ENCODE measurements around the gene HHLA2. TPM values are rescaled to one million over a fixed set of nuclear protein-coding genes. Genes with fewer than 3 reads are reported as not detected.

The HHLA2 gene
- total RNA-seq, 2 donors from 2014 or later: 57.9 to 192 TPM

DNA sequence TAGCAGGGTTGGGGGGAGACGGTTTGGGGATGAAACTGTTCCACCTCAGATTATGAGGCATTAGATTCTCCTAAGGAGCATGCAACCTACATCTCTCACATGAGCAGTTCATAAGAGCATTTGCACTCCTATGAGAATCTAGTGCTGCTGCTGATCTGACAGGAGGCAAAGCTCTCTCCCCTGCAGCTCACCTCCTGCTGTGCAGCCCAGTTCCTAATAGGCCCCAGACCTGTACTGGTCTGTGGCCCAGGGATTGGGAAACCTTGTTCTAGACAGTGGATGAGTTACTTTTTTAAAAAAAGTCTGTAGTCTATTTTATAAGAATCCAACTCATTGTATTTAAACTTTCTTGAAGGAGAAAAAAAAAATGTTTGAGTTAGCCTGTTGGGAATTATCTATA lies 100.0 kb downstream of the HHLA2 start:
- no peak for DNase-seq
- Histone ChIP-seq H3K4me1 (no peaks in the 10 kb centered on the region), H3K27ac (no peak overlapping the region), H3K4me3 (no peak overlapping the region), H3K9me3 (no peaks in the 10 kb centered on the region), H3K27me3 (no peaks in the 10 kb centered on the region), H3K36me3 (no peaks in the 10 kb centered on the region), H3K9ac (ENCODE audit: low read depth in 2 of 2, low read length in 2 of 2) (no peak overlapping the region)
- intact Hi-C loops (cut with DNase I): no loop called here
- TF ChIP-seq, protein P1, sequence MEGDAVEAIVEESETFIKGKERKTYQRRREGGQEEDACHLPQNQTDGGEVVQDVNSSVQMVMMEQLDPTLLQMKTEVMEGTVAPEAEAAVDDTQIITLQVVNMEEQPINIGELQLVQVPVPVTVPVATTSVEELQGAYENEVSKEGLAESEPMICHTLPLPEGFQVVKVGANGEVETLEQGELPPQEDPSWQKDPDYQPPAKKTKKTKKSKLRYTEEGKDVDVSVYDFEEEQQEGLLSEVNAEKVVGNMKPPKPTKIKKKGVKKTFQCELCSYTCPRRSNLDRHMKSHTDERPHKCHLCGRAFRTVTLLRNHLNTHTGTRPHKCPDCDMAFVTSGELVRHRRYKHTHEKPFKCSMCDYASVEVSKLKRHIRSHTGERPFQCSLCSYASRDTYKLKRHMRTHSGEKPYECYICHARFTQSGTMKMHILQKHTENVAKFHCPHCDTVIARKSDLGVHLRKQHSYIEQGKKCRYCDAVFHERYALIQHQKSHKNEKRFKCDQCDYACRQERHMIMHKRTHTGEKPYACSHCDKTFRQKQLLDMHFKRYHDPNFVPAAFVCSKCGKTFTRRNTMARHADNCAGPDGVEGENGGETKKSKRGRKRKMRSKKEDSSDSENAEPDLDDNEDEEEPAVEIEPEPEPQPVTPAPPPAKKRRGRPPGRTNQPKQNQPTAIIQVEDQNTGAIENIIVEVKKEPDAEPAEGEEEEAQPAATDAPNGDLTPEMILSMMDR (IDR thresholded peaks at IDR 0.05): no peak

- no peaks in the 10 kb centered on the region for H3K4me1 ChIP-seq
- no peaks in the 10 kb centered on the region for H3K27me3 ChIP-seq
- intact Hi-C loops (cut with DNase I): no loop called here
- no peak overlapping the region for H3K27ac ChIP-seq
- H3K9ac ChIP-seq (ENCODE audit: low read depth in 2 of 2, low read length in 2 of 2): no peak overlapping the region
- no peak for DNase-seq
- H3K36me3 ChIP-seq: no peaks in the 10 kb centered on the region
- no peaks in the 10 kb centered on the region for H3K9me3 ChIP-seq
- no peak overlapping the region for H3K4me3 ChIP-seq
- TF ChIP-seq, protein P1 (IDR thresholded peaks at IDR 0.05): no peak
These were observed 102.2 kb downstream of the HHLA2 start for GRCh38 chr3:108398510-108398909.

GRCh38 chr3:108401836-108402235 lies 105.5 kb downstream of the HHLA2 start:
- Histone ChIP-seq H3K9me3 (no peaks in the 10 kb centered on the region), H3K4me3 (no peak overlapping the region), H3K9ac (ENCODE audit: low read depth in 2 of 2, low read length in 2 of 2) (no peak overlapping the region), H3K27ac (no peak overlapping the region), H3K4me1 (no peaks in the 10 kb centered on the region), H3K36me3 (no peaks in the 10 kb centered on the region), H3K27me3 (no peaks in the 10 kb centered on the region)
- intact Hi-C loops (cut with DNase I): no loop called here
- TF ChIP-seq, protein P1 (IDR thresholded peaks at IDR 0.05): no peak
- DNase-seq: no peak

- Histone ChIP-seq H3K27me3 (no peaks in the 10 kb centered on the region), H3K36me3 (no peaks in the 10 kb centered on the region), H3K9me3 (no peaks in the 10 kb centered on the region), H3K4me1 (no peaks in the 10 kb centered on the region), H3K9ac (ENCODE audit: low read depth in 2 of 2, low read length in 2 of 2) (no peak overlapping the region), H3K27ac (peak overlapping the region; percentile 70), H3K4me3 (no peak overlapping the region)
- TF ChIP-seq, protein P1 (IDR thresholded peaks at IDR 0.05): no peak
- peak; percentile 51 for DNase-seq
- intact Hi-C loops (cut with DNase I): no loop called here
These were observed 106.8 kb downstream of the HHLA2 start for GRCh38 chr3:108403198-108403597.

GRCh38 chr3:108403686-108404345 lies 107.5 kb downstream of the HHLA2 start:
- no peak for DNase-seq
- intact Hi-C loops (cut with DNase I): no loop called here
- Histone ChIP-seq H3K36me3 (no peaks in the 10 kb centered on the region), H3K9ac (ENCODE audit: low read depth in 2 of 2, low read length in 2 of 2) (peak overlapping the region in 1 of 2 donors; percentile 35), H3K27ac (peak overlapping the region; percentile 70), H3K4me1 (no peaks in the 10 kb centered on the region), H3K4me3 (no peak overlapping the region), H3K9me3 (no peaks in the 10 kb centered on the region), H3K27me3 (no peaks in the 10 kb centered on the region)
- TF ChIP-seq, protein P1 (IDR thresholded peaks at IDR 0.05): no peak

Measured in colonic mucosa (tissue), 4 donors.